ENCODE data around the gene CCDC85C.

The CCDC85C gene

DNA sequence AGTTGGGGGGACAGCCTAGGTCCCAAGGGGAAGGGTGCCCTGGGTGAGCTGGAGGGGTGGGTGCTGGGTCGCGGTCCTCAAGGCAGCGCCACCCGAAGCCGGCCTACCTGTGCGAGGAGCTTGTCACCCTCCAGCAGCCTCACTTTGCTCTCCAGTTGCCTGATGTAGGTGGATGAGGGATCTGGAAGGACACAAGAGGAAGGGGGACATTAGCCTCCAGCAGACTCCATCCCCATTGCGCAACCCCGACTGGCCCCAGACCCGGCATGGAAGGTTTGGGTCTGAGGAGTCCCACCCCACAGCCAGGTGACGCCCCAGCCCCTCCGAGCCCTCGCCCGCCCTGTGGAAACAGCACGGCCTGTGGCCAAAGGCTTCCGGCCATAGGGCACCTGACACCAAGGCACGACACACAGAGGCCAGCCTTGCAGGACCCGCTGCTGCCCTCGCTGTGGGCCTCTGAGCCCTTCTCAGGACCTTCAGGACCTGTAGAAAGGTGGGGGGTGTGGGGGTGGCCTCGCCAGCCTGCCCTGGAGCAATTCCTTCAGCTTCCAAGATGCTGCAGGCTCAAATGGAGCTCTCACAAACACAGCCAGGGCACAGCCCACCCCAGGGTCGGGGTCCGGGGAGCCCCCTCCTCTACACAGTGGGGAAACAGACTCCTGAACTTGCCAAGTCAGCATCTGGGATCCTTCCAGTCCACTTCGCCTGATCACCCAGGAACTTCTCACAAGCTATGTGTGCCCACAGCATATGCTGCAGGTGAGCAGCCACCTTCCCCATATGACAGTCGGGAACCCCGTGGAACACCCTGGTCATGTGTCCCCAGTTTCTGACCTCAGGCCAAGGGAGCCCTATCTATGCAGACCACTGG lies 67.9 kb downstream of the CCDC85C start:
- no peak for DNase-seq

DNA sequence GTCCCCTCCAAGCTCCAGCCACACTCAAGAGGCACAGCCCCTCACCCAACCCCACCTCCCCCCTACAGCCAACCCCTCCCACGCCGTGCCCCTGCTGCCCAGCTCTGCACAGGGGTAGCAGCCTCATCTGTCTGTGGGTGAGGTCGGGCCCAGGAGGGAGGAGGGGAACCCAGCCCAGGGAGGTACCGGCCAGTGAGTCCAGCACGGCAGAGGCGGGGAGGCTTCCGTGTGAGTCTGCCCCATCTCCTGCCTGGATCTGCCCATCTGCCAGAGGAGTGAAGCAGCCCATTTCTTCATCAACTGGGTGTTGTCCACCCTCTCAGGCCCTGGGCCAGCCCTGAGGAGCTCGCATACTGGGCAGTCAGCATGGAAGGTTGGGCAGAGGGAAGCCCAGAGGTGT lies 68.6 kb downstream of the CCDC85C start:
- DNase-seq = no peak

DNA sequence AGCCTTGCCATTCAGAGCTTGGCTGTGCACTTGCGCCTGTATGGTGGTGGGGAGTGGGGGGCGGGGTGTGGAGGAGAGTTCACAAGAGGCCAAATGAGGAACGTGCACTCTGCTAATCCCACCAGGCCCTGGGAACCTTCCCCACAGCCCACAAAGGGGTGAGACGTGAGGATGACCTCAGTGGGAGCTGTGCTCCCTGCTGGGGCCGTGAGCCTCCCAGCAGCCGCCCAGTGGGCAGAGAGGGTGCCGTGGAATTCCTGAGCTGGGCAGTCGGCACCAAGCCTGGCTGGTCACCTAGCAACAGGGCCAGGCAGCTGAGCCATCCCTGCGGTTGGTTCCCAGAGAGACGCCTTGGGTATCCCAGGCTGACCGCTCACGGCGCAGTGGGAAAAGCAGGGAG lies 69.1 kb downstream of the CCDC85C start:
- DNase-seq = no peak

DNA sequence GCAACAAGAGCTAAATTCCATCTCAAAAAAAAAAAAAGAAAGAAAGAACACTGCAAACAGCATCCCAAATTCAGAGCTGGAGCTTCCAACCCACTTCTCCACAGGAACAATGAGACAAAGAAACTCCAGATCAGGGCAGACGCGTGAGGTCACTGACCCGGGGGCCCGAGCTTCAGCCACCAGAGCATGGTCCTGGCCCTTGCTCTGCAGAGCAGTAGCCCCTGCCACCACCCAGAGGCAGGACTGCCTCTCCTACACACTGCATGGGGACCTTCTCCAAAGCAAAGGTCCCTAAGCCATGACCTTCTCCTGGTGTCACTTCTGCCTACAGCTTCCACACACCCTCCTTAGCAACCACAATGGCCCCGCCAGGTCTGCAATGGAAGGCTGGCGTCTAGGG lies 69.7 kb downstream of the CCDC85C start:
- DNase-seq = no peak

DNA sequence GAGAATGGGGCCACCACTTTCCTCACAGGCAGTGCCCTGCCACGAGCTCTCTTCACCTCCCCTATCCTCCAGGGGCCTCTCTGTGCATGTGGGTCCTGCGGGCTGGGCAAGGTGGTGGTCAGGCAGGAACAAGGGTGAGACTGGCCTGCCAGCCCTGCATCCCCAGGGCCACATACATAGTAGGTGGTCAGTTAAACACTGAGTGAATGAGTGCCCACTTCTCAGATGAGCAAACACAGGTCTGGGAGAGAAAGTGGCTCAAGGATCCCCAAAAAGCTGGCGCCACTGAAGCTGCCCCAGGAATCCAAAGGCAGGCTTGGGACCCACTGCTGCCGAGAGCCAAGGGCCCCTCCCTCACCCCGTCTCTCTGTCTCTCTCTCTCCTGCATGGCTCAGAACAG lies 71.7 kb downstream of the CCDC85C start:
- no peak for DNase-seq

DNA sequence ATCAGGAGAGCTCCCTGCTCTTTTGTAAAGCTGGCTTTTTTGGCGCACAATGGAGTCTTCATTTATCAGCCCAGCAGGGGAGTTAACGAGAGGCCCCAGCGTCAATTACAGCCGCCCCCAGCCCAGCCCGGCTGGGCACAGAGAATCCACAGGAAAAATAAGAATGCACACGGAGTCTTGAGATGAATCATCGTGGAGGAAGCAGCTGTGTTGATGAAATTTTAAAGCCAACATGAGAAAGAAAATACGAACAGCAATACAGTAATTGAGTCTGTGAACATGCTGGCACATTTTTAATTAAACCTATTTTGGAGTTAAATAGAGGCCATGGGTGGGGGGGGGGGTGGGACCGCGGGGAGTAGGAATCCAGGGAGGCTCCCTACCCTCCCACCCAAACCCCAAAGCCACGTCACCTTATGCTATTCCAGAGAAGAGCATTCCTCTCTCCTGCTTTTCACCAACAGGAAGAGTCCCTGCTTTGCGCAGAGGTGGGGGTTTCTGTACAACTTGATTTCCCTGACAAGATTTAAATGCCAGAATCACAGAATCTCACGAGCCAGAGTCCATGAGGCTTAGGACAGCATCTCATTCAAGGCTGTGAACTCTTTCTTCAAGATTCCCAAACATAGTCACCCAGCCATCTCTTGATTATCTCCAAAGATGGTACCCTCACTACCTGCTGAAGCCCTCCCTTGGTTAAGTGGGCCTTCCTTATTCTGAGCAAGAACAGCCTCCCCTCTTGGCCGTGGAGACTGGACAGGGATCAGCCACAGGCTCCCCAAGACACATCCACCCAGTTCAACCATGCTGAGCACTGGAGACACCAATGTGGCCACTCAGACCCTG lies 72.5 kb downstream of the CCDC85C start:
- no peak for DNase-seq

DNA sequence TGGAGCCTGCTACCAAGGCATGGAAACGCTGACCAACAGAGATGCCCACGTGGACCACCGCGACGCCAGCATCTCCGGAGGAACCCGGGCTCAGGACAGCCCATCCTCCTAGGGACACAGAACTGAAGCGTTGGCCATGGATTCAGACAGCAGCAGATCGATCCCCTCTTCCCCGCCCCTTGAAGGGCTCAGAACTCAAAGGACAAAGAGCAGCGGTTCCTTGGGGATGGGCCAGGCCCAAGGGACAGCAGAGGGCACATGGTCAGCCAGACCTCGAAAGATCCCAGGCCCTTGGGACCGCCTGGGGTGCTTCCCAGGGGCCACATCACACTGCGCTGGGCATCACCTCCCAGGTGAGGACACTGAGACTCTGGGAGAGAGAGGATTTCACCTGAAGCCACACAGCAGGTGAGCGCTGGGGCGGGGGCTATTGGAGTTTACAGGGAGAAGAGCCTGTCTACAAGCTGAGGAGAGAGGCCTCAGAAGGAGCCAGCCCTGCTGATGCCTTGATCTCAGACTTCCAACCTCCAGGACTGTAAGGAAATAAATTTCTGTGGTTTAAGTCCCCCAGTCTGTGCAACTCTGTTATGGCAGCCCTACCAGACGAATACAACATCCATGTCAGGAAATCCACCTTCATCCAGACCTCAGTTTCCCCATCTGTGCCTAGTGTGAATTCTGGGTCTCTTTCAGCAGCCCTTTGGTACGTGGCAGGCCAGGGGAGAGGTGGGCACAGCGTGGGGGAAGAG lies 73.4 kb downstream of the CCDC85C start:
- DNase-seq = no peak

DNA sequence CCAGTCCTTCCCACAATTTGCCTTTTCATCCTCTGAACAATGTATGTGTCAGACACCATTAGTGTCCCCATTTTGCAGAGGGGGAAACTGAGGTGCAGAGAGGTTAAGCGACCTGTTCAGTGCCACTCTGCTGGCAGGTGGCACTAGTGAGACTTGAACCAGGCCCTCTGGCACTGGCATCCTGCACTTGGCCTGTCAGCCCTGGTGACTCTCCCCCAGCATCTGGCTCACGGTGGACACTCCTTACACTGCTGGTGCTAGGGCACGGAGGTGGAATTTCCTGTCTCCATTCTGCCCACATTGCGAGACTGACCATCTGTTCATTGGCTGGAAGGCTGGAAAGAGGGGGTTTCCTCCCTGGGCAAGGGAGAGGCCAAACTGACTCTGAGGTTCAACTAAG lies 74.1 kb downstream of the CCDC85C start:
- DNase-seq = no peak

DNA sequence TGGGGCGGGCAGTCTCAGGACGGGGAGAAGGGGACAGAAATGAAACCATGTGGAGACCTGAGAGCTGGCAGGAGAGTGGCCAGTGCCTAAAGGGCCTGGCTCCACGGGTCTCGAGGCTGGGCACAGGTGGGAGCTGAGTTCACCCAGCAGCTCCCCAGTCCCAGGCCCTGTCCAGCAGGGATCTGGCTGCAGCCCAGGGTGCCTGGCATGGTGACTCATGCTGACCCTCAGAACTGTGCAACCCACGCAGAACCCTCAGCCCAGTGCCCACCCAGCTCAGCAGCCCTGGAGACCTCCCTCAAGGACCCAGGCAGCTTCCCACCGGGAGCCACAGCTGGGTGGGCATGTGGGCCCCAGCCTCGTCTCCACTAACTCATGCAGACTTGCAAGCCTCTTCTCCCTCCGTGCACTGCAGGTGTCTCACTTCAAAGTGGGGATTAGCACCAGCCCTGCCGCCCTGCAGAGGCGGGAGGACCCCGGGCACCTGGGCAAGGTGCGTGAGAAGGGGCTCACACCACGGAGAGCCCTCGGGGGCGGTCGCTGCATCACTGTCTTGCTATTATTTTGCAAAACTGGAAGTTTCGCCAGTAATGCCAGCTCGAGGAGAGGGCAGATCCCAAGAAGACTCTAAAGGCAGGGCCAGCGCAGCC lies 76.5 kb downstream of the CCDC85C start:
- no peak for DNase-seq

DNA sequence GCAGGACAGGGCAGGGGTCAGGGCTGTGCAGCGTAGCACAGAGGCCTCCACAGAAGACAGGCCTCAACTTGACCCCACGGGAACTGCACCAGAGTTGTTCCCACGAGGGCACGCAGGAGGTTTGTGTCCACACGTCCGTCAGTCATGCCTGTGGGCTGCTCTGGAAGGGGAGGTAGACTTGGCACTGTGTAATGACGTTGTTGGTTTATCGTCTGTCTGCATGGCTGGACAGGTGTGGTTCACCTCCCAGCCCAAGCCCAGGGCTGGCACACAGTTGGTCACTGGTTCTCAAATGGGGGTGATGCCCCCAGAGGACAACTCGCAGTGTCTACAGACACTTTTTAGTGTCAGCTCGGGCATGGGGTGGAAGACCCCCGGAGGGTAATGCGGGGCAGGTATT lies 77.0 kb downstream of the CCDC85C start:
- DNase-seq = no peak

DNA sequence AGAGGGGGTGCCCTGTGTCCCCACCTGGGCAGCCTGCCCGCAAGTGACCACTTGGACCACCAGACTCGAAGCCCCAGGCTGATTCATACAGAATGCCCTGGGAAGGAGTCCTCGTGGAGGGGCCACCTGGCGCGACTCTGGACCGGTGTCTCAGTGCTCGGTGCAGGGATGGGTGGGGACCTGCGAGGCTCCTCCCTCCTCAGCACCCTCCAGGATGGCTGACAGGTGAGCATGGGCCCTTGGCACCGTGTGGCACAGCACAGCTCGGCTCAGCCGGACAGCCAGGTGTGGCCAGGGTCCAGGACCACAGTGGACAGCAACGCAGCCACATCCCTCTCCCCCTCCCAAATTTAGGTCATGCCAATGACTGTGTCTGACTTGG lies 78.3 kb downstream of the CCDC85C start:
- DNase-seq = peak in 1 of 6 experiments; percentile 44

DNA sequence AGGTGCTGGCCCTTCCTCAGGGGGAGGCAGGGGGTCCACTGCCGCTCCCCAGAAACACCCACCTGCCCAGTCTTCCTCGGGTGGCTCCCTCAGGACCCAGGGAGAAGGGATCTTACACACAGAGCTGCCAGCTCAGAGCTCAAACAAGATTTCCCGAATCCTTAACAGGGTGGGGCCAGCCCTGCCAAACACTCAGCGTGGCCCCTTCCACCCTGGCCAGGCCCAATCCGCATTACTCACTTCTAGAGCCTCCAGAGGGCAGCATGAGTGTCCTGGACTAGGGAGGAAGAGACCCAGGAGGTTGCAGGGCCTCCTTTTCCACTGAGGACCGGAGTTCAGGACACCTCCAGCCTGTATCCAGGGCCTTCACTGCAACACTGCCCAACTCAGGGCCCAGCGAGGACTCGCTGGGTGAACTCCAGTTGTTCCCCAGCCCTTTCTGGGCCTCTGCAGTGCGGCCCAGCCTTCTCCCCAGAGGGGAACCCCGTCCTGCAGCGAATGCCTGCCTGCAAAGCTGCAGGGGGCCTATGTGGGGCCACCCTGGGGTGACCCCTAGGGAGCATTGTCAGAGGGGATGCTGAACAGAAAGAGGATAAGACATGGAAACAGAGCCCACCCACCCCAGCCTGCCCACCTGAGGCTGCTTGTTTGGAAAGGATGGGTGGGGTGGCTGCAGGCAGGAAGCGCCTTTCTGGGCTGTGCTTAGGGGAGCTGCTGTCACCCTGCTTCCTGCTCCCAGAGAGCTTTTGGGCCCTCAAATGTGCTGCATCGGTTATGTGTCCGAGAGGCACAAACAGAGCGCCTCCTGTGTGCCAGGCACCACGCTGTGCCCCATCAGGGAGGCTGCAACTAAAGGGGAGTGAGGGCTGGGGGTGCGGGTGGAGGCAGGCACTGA lies 79.0 kb downstream of the CCDC85C start:
- DNase-seq = peak in 3 of 6 experiments; percentile 11 to 51 (median 43)

DNA sequence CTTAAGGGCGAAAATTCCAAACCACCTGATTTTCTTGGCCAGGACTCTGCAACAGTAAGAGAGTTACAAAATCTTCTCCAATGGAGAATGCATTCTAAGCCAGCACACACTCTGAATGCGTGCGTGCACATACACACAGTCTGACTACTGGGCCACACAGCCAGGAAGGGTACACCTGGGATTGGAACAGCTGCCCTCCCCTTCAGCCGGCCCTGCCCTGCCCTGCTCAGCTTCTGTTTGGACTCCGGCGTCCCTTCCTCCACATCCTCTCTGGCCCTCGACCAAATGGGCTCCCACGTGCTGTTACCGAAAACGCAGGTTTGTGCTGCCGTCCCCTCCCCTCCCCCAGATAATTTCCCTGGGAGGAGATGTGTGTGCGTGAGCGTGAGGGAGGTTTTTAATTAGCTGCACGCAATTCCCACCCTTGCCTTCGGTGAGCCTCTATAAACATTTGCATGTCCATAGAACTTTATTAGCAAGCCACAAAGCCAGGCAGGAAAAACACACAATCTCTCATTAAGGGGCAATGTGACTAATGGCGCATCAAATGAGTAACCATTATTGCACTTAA lies 79.8 kb downstream of the CCDC85C start:
- no peak for DNase-seq

DNA sequence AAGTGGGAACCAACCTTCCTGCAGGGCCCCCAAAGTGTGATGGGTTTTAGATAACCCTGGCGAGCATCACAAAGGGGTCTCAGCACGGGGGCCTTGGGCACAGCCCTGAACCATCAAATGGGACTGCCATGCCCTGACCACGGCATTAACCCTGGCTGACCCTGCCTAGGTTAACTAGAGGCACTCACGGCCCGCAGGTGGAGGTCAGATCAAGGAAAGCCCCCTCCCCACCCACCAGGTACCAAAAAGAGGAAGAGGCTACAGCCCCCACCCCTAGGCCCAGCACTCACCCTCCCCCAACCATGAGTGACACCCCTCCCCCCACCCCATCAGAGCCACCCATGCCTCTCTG lies 80.3 kb downstream of the CCDC85C start:
- no peak for DNase-seq

DNA sequence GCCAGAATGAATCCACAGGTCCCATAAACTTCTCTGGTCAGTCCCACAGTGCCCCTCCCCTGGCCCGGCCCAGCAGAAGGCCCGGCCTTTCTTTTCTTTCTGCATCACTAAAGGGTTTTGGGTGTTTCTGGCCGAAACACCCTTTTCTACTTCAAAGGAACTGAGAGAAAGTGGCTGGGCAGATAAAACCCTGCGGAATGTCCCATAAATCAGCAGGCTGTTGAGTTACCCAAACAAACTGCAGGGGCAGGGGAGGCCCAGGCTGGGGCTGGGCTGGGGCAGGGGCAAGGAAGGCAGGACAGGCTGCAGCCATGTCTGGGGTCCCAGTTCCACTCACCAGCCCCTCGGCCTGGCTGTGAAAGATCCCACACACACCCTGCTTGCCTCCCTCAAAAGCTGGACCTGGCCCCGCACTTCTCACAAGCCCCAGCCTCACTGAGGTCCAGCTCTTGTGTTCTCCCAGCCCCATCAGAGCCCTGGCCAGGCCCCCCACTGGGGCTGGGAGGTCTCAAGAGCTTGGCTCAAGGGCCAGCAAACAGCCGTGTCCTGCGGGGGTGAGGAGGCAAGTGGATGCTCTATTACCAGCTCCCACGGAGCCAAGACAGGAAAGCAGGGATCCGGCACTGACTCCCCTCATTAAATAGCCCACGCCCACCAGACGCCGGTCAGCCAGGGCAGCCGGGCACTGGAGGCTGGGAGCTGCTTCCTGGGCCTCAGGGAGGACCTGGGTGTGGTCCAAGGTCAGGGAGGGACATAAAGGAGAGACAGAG lies 80.9 kb downstream of the CCDC85C start:
- DNase-seq = no peak

DNA sequence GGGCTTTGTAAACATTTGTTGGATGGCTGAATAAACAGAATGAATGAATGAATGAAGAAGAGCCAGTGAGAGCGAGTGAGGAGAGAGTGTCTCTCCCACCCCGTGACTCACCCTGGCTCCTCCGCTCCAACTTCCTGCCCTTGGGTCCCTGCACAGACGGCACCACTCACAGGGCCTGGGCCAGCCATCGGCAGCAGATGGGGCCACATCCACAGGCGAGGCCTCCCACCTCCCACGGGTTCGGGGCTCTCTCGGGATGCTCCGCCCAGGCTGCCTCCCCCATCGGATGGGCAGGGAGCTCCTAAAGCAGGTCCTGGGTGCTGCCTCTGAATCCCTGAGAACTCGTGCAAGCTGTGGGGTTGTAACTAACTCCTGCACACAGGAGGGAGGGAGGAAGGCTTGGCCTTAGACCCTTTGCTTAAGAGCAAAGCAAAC lies 81.5 kb downstream of the CCDC85C start:
- DNase-seq = no peak

DNA sequence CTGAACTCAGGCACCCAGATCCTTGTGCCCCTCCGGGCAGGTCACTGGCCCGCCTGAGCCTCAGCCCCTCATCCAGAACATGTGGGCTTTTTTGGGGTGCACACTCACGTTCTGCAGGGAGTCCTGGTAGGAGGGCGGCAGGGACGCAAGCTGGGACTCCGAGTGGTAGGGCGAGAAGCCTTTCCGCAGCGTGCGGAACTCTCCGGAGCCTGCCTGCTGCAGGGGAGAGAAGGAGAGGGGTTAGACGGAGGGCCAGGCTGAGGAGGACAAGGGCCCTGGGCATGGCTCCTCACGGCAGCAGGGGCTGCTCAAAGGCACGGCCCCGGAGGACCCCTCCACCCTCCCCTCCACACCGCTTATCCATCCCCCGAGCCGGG lies 82.0 kb downstream of the CCDC85C start:
- no peak for DNase-seq

DNA sequence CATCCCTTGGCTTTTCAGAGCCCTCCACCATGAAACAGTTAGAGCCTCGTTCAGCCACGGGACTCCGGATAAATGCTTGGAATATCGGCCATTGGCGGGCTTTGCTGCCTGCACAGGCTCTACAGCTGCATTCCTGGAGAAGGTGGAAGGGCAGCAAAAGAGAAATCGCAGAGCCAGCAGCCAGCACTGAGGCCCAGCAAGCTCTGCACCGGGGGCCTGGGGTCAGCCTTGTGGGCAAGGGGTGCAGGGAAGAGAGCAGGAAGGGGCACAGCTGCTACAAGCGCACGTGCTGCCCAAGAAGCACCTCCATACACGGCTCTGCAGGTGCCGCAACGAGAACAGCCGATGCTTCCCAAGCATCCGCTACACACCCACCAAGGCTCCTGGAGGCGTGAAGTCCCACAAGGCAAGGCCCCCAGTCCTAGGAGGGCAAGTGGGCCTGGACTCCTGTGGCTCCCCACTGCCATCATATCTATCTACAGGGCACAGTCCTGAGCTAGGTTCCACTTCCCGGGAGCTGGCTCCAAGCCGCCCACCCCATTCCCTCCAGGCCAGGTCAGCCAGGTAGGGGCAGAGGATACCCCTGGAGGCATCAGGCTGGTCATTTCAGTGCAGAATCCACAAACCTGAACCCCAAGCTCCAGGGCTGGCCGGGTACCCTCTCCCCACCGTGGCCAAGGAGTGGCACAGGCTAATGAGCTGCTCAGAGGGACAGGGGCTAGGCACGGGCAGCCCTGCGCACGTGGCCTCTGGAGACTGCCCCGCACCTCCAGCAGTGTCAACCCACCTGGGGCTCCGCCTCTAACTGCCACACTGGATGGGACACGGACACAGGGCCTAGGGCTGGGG lies 82.6 kb downstream of the CCDC85C start:
- no peak for DNase-seq

DNA sequence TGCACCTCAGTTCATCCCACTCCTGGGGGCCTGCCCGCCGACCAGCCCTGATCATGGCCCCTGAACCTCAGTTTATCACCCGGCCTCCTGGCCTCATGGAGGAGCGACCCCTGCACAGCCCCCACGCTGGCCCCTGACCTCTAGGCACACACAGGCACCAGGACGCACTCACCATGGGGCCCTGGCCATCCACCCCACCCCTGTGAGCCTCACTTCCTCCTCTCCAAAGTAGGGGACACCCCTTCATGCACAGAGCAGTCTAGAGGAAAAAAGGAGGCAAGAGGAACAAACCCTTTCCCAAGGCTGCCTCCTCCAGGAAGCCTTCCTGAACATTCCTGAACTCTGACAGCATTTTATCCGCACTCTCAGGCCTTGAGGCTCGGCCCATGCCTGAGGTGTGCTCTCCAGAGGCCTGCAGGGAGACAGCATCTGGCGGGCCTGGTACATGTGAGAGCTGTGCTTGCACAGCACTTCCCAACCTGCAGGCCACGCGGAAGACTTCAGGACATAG lies 83.4 kb downstream of the CCDC85C start:
- DNase-seq = no peak
